ENCODE measurements around the gene LRRC61.

- TF ChIP-seq, protein P1, sequence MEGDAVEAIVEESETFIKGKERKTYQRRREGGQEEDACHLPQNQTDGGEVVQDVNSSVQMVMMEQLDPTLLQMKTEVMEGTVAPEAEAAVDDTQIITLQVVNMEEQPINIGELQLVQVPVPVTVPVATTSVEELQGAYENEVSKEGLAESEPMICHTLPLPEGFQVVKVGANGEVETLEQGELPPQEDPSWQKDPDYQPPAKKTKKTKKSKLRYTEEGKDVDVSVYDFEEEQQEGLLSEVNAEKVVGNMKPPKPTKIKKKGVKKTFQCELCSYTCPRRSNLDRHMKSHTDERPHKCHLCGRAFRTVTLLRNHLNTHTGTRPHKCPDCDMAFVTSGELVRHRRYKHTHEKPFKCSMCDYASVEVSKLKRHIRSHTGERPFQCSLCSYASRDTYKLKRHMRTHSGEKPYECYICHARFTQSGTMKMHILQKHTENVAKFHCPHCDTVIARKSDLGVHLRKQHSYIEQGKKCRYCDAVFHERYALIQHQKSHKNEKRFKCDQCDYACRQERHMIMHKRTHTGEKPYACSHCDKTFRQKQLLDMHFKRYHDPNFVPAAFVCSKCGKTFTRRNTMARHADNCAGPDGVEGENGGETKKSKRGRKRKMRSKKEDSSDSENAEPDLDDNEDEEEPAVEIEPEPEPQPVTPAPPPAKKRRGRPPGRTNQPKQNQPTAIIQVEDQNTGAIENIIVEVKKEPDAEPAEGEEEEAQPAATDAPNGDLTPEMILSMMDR (IDR thresholded peaks at IDR 0.05), result no peak
- TF ChIP-seq POLR2A (IDR thresholded peaks at IDR 0.05), result no peak
These were observed 13.6 kb downstream of the LRRC61 start for GRCh38 chr7:150336746-150337145.

Data from prostate gland (tissue), 2 donors.